Measurements from ENCODE around the gene ADGRE2.

DNA sequence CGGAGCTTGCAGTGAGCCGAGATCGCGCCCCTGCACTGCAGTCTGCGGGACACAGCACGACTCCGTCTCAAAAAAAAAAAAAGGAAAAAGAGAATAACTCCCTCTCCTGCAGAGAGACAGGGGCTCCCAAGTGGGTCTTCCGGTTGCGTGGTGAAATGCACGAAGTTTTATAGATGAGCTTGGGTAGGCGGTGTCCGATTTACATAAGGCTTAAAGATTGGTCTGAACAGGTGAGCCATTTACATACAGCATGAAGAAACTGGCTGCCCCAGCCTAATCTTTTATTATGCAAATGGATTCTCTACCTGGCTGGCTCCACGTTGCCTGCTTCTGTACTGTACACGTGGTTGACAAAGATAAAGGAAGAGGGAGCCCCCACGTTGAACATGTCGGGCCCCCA, 19.5 kb downstream of the ADGRE2 start:
- TF ChIP-seq, protein P1, sequence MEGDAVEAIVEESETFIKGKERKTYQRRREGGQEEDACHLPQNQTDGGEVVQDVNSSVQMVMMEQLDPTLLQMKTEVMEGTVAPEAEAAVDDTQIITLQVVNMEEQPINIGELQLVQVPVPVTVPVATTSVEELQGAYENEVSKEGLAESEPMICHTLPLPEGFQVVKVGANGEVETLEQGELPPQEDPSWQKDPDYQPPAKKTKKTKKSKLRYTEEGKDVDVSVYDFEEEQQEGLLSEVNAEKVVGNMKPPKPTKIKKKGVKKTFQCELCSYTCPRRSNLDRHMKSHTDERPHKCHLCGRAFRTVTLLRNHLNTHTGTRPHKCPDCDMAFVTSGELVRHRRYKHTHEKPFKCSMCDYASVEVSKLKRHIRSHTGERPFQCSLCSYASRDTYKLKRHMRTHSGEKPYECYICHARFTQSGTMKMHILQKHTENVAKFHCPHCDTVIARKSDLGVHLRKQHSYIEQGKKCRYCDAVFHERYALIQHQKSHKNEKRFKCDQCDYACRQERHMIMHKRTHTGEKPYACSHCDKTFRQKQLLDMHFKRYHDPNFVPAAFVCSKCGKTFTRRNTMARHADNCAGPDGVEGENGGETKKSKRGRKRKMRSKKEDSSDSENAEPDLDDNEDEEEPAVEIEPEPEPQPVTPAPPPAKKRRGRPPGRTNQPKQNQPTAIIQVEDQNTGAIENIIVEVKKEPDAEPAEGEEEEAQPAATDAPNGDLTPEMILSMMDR (IDR thresholded peaks at IDR 0.05; ENCODE audit: borderline replicate concordance, extremely low read depth, low read length, poor library complexity, severe bottlenecking), result no peak
- TF ChIP-seq EZH2 (IDR thresholded peaks at IDR 0.05; ENCODE audit: borderline replicate concordance, low read depth, low read length, severe bottlenecking), result no peak
